DMS53 treated with DMSO at 0.1 percent for 48 hours (cell line): ENCODE results near the gene TTC23L.
A peak's percentile ranks its signal among the peaks of the same experiment; 100 is the strongest.

ENCODE experiments used
- DNase-seq: peaks from one replicate; lab custom pipeline; 2025; ENCODE audit not compliant: unreplicated experiment; lab: John Stamatoyannopoulos, UW

Gene TTC23L

GRCh38 chr5:34868791-34869190, 29.8 kb downstream of the TTC23L start:
- DNase-seq, result no peak

GRCh38 chr5:34869256-34869655, 30.3 kb downstream of the TTC23L start:
- no peak for DNase-seq

GRCh38 chr5:34870382-34870781, 31.4 kb downstream of the TTC23L start:
- DNase-seq, result no peak

GRCh38 chr5:34876275-34876674, 37.3 kb downstream of the TTC23L start:
- DNase-seq, result no peak

GRCh38 chr5:34881246-34881645, 42.3 kb downstream of the TTC23L start:
- DNase-seq, result no peak

- DNase-seq, result peak; percentile 35
Measured at GRCh38 chr5:34886392-34887119, 47.6 kb downstream of the TTC23L start.

GRCh38 chr5:34889394-34889793, 50.4 kb downstream of the TTC23L start:
- no peak for DNase-seq

- DNase-seq, result no peak
Measured at GRCh38 chr5:34891981-34892380, 53.0 kb downstream of the TTC23L start.

- DNase-seq, result no peak
Measured at GRCh38 chr5:34892414-34892813, 53.5 kb downstream of the TTC23L start.

GRCh38 chr5:34894716-34895115, 55.8 kb downstream of the TTC23L start:
- no peak for DNase-seq

GRCh38 chr5:34895641-34896419, 56.9 kb downstream of the TTC23L start:
- DNase-seq, result no peak

- no peak for DNase-seq
Measured at GRCh38 chr5:34897646-34898045, 58.7 kb downstream of the TTC23L start.

- peak; percentile 71 for DNase-seq
Measured at GRCh38 chr5:34898258-34898895, 59.4 kb downstream of the TTC23L start.

GRCh38 chr5:34899066-34899465, 60.1 kb downstream of the TTC23L start:
- DNase-seq, result no peak

- no peak for DNase-seq
Measured at GRCh38 chr5:34900652-34901051, 61.7 kb downstream of the TTC23L start.

GRCh38 chr5:34903260-34903659, 64.3 kb downstream of the TTC23L start:
- no peak for DNase-seq

GRCh38 chr5:34905564-34905963, 66.6 kb downstream of the TTC23L start:
- no peak for DNase-seq

- no peak for DNase-seq
Measured at GRCh38 chr5:34913072-34913471, 74.1 kb downstream of the TTC23L start.

GRCh38 chr5:34914671-34915138, 75.7 kb downstream of the TTC23L start:
- DNase-seq, result no peak

- peak; percentile 92 for DNase-seq
Measured at GRCh38 chr5:34915139-34915855, 76.3 kb downstream of the TTC23L start, which contains the start of the genes BRIX1 and RAD1. Gene BRIX1 (plus strand): TSS chr5:34915711. CDS start chr5:34915739, 28 bp downstream. Gene RAD1 (minus strand): TSS chr5:34915504. CDS start chr5:34914892, 612 bp downstream.

- DNase-seq, result no peak
Measured at GRCh38 chr5:34915856-34916192, 76.9 kb downstream of the TTC23L start.
